Measurements from ENCODE around the gene LETM1.

DNA sequence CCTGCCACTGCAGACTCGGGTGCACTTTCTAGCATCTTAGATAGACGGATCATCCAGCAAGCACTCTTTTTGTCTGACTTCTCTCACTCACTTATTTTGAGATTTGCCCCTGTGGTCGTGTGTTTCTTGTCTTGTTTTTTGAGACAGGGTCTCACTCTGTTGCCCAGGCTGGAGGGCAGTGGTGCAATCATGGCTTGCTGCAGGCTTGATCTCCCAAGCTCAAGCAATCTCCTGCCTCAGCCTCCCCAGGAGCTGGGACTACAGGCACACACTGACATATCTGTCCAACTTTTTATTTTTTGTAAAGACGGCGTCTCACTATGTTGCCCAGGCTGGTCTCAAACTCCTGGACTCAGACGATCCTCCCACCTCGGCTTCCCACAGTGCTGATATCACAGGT is 36.1 kb downstream of the LETM1 start:
- TF ChIP-seq, protein P1, sequence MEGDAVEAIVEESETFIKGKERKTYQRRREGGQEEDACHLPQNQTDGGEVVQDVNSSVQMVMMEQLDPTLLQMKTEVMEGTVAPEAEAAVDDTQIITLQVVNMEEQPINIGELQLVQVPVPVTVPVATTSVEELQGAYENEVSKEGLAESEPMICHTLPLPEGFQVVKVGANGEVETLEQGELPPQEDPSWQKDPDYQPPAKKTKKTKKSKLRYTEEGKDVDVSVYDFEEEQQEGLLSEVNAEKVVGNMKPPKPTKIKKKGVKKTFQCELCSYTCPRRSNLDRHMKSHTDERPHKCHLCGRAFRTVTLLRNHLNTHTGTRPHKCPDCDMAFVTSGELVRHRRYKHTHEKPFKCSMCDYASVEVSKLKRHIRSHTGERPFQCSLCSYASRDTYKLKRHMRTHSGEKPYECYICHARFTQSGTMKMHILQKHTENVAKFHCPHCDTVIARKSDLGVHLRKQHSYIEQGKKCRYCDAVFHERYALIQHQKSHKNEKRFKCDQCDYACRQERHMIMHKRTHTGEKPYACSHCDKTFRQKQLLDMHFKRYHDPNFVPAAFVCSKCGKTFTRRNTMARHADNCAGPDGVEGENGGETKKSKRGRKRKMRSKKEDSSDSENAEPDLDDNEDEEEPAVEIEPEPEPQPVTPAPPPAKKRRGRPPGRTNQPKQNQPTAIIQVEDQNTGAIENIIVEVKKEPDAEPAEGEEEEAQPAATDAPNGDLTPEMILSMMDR (IDR thresholded peaks at IDR 0.05): no peak
- no peak for TF ChIP-seq EP300 (IDR thresholded peaks at IDR 0.05)

All from upper lobe of left lung (tissue), 4 donors.